Cerebellar nuclear complex (tissue), 1 donor: ENCODE measurements around the gene GDF2.

Experiments
- DNase-seq, 2 experiments: peaks; one replicate each; lab custom pipeline; 2025; lab: John Stamatoyannopoulos, UW

GDF2 gene

DNA sequence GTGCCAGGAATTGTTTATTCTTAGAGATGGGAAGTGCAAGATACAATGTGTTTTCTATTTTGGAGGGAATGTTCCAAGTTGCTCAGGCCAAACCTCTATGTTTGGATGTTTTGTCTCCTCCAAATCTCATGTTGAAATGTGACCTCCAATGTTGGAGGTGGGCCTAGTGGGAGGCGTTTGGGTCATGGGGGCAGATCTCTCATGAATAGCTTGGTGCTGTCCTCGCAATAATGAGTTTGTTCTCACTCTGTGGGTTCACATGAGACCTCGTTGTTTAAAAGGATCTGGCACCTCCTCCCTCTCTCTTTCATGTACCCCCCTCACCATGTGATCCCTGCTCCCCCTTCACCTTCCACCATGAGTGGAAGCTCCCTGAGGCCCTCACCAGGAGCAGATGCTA, 30.6 kb upstream of the GDF2 start:
- no peak for DNase-seq

DNA sequence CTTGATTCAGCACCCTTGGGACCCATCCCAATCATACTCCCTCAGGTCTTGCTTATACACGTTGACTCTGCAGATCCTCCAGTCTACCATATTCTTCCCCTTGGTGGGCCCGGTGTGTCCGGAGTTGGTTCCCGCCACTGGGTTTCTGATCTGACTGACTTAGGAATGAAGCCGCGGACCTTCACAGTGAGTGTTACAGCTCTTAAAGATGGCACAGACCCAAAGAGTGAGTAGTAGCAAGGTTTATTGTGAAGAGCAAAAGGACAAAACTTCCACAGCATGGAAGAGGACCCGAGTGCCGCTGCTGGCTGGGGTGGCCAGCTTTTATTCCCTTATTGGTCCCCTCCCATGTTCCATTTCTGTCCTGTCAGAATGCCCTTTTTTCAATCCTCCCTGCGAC, 28.2 kb upstream of the GDF2 start:
- no peak for DNase-seq

DNA sequence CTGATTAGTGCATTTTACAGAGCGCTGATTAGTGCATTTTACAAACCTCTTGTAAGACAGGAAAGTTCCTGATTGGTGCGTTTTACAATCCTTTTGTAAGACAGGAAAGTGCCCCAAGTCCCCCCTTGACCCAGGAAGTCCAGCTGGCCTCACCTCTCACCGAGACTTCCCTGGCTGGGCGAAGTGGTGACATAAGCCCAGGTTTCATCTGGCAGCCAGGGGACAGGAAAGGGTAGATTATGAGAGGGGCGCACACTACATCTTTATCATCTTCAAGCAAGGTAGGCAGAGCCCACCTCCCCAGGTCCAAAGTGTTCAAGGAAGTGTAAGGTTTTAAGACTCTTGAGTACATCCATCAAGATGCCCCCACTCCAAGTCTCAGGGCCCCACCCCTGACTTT, 27.8 kb upstream of the GDF2 start:
- DNase-seq: no peak

DNA sequence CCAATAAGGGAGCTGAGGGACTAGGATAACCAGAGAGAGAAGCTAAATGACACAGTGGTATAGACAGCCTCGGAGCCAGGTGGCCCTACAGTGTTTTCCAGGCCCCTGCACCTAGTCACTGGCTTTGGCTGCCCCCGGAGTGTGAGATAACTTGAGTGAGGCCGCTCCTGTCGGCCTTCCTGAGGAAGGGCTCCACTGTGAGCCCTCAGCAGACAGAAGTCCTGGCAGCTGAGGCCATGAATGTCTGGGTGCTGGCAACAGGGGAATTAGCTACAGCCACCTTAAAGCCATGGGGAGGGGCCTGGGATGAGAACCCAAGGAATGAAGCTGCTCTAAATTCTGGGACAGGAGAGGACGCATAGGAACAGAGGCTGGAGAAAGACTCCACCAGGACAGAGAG, 26.8 kb upstream of the GDF2 start:
- no peak for DNase-seq

DNA sequence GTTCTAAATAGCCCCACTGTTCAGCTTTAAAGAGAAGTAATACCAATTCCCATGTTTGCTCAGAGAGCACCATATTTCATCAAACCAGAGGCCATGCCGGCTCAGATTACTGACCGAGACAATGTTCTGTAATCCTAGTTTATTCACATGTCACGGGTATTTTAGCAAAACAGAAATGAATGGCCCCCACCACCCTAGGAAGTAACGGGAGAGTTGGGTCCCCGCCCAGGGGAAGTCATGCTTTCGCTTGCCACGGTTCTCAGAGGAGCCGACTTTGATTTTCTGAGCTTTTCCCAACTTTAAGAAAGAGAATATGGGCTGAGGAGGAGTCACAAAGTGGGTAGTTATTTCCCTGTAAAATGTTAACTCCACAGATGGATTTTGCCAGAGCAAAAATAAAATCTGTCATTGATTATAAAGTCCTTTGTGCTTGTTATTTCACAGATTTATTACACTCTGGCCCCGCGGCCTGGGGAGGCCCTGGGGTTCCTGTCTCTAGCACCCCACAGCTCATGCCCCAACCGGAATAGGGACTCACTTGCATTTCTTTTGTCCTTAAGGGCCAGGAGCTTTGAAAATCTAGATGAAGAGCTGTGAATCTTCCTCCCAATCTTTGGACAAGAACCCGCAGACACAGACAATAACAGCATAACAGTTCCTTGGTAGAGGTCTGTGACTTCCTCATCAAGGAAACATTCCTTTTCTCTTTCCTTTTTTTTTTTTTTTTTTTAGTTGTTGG, 25.9 kb upstream of the GDF2 start:
- DNase-seq: no peak

DNA sequence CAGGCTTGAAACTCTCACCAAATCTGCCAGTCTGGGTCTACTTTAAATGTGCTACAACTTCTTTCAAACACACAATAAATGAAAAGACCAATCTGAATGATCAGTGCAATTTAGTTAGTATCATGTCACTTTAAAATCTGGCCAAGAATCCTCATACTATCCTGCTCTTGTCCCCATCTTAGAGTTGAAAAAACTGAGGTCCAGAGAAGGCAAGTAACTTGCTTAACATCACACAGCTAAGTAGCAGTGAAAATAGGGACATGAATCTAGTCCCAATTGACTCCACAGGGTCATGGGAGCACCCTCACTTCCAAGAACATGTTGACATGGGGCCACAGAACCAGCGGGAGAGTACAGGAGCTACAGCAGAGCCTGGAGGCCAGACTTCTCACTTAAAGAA, 25.3 kb upstream of the GDF2 start:
- no peak for DNase-seq

DNA sequence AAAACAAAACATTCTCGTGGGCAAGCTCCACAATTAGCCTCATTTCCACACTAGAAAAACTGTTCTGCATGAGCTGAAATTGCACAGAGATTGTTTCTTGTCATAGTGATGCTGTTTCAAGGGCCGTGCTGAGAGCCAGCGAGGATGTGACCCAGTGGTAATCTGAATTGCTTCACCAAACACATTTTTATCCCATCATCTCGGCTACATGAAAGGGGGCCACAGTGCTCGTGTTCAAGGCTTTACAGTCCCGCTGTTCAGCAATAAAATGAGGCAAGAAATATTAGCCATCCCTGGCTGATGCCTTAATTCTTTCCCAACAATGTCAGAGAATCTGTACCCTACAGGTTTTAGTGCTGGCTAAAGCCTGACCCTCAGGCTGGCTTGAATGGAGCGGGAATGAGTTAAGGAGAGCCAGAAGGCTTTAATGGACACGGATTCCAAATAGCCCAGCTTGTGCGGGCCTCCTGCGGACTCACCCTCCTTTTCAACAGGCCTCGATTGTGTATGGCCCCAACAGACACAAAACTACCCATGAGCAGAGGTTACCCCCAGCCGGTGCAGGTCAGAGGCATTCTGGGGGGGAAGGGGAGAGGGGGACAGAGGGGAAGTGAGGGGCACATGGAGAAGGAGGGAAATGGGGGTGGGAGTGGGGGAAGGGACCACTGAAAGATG, 24.3 kb upstream of the GDF2 start:
- DNase-seq: no peak

DNA sequence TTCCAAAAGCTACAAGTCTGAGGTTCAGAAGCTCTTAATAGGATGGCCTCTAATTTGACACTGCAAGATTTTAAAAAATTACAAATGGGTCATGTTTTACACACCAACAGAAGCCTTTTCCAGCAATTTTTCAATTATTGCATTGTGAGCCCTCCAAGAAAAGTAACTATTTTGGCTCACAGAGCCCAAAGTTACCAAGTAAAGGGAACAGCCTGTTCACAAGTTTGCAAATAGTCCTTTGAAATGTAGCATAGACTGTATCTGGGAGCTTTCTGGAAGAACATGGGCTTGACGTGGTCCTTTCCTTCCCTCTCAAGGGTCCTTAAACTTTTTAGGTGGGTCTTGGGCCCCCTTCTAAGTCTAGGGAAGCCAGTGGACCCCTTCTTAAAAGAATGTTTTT, 23.5 kb upstream of the GDF2 start:
- DNase-seq: no peak

DNA sequence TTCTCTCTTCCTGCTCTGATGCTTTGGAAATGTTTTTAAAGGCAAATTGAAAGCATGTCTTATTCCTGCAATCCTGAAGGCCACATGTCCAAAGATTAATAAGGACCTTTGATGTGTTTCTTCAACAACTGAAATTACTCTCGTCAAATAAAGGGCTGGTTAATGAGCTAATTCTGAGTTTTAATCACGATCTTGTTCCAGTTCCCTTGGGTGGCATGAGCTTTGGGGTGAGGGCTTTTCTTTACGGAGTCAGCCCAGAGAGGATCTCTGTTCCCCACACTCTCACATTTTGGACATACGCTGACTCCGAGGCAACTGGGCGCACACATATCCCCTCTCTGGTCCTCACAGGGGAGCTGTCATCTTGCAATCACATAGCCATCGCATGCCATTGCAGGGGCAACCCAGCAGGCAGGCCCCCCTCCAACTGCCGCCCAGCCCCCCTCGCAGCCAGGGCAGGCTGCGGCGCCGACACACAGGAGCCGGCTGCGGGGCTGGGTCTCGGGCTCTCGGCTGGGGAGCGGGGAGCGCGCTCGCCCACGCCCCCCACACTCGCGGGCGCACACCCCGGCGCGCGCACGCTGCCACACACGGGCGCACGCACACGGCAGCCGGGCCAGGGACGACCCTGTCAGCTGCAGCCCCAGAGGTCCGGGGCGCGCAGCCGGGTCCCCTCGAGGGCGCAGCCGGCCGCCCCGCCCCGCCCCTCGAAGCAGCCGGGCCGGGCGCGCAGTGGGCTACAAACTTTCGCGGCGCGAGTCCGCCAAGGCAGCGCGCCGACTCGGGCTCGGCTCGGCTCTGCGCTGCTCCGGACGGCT, 22.4 kb upstream of the GDF2 start, which contains the start of gene GDF10:
Gene GDF10, plus strand, starts transcription at position 587 of the 818 bp plus-strand sequence. CDS start 455 bp downstream, outside the sequence.
- no peak for DNase-seq

DNA sequence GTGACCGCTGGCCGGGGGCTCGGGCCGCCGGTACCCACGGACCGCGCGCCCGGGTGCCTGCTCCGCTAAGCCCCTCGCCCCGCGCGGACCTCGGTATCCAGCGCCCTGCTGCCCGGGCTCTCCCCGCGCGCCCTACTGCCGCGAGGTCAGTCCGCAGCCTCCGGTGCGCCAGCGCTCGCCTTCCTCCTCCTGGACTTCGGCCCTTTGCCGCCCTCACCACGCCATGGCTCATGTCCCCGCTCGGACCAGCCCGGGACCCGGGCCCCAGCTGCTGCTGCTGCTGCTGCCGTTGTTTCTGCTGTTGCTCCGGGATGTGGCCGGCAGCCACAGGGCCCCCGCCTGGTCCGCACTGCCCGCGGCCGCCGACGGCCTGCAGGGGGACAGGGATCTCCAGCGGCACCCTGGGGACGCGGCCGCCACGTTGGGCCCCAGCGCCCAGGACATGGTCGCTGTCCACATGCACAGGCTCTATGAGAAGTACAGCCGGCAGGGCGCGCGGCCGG, 21.8 kb upstream of the GDF2 start:
- DNase-seq: no peak

DNA sequence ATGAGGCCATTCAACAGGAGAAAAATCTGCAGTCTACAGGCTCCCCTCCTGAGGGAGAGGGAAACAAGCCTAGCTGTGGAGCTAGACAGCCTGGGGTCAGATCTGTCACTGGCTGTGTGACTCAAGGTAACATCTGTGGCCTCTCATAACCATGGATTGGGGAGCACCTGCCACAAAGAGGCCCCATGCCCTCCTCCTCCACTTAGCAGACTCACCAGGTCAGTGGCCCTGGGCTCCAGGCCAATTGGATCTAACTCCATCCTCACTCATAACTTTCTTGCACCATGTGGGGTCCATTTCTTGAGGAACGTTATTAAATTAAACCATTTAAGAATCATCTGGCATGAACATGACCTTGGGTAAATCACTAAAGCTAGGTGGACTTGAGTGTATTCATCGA, 20.4 kb upstream of the GDF2 start:
- no peak for DNase-seq

DNA sequence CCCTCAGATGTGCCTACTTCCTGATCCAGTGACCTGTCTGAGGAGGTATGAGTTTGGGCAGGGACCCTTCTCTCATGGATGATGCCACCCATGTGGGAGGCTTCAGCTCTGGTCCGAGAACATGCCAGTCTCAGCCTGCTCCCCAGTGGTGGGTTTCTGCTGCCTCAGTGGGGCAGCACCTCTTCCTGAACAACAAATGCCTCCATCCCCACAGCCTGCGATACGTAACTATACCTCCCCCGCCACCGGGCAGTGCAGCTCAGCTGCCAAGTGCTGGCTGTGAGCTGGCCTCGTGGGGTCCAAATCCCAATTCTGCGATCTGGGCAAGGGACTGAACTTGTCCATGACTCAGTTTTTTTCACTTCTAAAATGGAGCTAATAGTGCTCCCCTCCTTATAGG, 19.1 kb upstream of the GDF2 start:
- no peak for DNase-seq

DNA sequence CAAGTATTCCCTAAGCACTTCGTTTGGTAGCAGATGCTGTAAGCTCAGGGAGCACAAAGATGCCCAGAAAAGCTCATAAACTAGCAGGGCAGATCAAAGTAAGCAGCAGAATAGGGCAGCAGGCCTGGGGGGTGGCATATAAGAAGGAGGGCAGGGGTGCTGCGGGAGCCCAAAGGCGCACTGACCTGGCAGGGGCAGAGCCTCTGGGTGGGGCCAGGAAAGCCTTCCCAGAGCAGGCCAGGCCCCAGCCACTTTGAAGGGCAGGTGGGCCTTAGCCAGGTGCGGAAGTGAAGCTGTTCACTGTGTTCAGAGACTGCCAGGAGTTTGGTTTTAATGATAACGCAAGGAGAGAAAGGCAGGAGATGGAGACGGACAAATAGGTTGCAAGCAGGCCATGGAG, 18.4 kb upstream of the GDF2 start:
- DNase-seq: no peak

DNA sequence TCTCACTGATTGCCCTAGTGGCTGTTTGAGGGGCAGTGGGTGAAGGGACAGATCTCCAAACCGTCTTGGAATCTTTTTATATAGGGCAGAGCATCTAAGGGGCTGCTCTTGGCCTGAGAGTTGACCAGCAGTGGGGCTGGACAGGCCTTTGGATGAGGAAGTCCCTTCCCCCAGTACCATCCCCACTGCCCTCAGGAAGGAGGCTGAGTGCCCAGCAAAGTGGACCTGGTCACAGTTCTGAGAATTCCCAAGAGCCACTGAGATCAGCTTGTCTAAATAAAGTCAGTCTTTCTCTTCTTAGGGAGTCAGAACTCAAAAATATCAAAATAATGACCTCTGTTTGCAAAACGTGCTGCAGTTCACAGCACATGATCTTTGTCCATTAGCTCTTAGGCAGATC, 16.7 kb upstream of the GDF2 start:
- DNase-seq: no peak

DNA sequence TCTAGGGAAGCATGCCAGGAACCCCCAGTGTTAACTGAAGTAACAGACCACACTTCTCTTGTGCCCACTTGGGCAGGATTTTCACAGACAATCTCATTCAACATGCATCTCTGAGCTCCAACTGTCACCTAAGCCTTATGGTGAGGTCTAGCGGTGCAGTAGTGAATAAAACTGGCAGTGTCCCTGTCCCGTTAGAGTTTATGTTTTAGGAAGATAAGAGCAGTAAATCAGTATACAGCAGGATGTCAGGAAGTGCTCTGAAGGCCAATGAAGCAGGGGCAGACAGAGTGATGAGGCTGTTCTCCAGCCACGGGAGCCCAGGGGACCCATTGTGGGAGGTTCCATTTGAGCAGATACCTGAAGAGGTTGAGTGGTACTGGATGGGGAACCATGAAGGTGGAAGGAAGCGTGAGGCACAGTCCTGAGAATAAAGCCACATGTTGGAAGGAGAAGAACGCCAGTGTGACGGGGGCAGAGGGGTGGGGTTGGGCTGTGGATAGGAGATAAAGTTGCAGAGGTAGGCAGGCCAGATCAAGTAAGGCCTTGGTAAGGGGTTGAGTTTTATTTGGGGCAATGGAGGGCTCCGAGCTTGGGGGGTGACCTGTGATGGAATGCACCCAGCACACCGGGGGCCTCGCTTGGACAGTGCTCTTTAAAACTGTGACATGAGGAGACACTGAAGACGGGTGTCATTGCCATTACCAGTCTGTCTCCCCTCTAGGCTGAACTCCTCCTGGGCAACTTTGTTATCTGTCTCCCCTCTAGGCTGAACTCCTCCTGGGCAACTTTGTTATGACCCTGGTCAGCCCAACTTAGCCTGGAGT, 15.7 kb upstream of the GDF2 start:
- no peak for DNase-seq

DNA sequence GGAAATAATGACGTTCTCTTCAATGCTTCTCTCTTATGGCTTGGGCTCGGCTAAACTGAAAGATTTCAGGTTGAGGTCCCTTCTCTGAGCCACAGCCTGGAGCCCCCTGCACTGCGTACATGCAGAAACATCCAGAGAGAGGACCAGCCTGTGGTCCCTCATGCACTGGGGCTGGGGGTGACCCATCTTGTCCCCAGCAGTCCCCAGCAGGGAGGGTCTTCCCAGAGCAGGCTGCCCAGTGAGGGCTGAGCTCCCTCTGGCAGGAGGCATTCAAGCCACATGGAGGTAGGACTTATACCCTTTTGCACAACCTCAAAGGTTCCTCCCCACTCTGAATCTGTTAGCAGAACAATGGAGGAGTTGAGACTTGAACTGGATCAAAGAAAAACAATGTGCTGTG, 14.9 kb upstream of the GDF2 start:
- DNase-seq: no peak

DNA sequence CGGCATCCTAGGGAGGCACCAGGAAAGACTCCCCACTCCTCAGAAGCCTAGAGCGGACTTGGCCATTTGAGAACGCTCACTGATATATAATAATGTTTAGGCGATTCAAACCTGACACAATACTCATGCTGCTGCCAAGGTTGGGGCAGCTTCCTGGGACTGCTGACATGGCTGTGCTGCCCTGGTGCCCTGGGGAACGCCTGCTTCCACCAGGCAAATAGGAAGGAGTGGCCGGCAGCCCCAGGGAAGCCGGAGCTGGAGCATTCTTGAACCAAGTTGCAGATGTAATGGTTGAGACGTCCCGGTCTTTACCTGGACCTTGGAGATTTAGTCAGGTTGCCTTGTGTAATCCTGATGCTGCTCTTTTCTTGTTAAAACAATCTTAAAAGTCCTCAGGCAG, 13.5 kb upstream of the GDF2 start:
- DNase-seq: no peak

DNA sequence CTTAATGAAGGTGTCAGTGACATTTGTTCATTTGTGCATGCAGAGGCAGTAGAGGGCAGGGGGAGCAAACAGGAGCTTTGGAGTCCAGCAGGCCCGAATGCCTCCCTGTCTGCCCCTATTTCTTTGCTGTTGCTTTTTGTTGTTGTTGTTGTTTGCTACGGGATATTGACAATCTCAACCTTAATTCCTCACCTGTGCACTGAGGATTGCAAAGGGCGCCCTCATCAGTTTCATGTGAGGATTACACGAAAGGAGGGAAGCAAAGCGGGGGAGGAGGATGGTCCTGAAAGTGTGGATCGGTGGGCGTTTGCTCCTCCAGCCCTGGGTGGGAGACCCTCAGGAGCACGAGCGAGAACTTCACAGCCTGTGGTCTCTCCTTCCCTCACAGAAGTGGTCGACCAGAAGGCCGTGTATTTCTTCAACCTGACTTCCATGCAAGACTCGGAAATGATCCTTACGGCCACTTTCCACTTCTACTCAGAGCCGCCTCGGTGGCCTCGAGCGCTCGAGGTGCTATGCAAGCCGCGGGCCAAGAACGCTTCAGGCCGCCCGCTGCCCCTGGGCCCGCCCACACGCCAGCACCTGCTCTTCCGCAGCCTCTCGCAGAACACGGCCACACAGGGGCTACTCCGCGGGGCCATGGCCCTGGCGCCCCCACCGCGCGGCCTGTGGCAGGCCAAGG, 12.7 kb upstream of the GDF2 start:
- DNase-seq: no peak

DNA sequence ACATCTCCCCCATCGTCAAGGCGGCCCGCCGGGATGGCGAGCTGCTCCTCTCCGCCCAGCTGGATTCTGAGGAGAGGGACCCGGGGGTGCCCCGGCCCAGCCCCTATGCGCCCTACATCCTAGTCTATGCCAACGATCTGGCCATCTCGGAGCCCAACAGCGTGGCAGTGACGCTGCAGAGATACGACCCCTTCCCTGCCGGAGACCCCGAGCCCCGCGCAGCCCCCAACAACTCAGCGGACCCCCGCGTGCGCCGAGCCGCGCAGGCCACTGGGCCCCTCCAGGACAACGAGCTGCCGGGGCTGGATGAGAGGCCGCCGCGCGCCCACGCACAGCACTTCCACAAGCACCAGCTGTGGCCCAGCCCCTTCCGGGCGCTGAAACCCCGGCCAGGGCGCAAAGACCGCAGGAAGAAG, 12.2 kb upstream of the GDF2 start:
- DNase-seq: no peak

DNA sequence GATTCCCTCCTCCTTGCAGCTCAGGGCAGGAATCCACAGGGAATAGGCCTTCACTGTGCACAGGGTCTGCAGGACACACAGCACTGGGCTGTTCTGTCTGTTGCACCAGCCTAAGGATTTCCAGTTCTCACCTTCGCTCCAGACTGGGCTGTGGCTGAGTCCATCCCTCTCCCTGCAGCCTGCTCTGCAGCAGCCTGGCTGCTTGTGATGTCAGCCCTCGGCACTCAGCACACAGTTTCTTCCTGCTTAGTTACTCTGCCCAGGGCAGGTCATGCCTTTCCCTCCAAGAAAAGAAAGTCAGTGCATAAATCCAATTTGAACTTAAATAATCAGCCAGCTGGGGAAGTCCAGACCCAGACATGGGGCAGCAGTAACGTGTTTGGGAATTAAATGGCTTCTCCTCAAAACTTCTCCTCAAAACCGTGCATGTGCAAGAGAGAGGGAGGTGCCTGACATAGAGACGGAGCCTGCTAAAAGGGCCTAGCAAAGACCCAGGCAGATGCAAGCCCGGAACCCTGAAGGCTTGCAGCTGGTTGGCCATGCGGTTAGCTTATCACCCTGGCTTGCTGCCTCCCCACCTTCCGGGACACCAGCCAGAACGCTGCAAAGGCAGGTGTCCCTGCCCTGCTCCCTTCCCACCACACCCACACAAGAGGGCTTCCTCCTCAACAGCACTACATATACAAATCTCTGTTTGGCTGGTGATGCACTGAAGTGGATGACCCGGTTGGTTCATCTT, 10.9 kb upstream of the GDF2 start:
- no peak for DNase-seq
